NCI-H226 (cell line): ENCODE measurements around the gene CDAN1.
A peak's percentile ranks its signal among the peaks of the same experiment; 100 is the strongest.
"Not testable (repeated sequence)": the region's sequence is repeated elsewhere in the genome, so short reads cannot be mapped to it uniquely, and the experiment has no call there.

ENCODE experiments used
- DNase-seq: peaks from one replicate; pipeline ENCODE4 v3.0.0-alpha.2; 2015

Gene CDAN1, protein sequence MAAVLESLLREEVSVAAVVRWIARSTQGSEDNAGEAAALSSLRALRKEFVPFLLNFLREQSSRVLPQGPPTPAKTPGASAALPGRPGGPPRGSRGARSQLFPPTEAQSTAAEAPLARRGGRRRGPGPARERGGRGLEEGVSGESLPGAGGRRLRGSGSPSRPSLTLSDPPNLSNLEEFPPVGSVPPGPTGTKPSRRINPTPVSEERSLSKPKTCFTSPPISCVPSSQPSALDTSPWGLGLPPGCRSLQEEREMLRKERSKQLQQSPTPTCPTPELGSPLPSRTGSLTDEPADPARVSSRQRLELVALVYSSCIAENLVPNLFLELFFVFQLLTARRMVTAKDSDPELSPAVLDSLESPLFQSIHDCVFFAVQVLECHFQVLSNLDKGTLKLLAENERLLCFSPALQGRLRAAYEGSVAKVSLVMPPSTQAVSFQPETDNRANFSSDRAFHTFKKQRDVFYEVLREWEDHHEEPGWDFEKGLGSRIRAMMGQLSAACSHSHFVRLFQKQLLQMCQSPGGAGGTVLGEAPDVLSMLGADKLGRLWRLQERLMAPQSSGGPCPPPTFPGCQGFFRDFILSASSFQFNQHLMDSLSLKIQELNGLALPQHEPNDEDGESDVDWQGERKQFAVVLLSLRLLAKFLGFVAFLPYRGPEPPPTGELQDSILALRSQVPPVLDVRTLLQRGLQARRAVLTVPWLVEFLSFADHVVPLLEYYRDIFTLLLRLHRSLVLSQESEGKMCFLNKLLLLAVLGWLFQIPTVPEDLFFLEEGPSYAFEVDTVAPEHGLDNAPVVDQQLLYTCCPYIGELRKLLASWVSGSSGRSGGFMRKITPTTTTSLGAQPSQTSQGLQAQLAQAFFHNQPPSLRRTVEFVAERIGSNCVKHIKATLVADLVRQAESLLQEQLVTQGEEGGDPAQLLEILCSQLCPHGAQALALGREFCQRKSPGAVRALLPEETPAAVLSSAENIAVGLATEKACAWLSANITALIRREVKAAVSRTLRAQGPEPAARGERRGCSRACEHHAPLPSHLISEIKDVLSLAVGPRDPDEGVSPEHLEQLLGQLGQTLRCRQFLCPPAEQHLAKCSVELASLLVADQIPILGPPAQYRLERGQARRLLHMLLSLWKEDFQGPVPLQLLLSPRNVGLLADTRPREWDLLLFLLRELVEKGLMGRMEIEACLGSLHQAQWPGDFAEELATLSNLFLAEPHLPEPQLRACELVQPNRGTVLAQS

DNA sequence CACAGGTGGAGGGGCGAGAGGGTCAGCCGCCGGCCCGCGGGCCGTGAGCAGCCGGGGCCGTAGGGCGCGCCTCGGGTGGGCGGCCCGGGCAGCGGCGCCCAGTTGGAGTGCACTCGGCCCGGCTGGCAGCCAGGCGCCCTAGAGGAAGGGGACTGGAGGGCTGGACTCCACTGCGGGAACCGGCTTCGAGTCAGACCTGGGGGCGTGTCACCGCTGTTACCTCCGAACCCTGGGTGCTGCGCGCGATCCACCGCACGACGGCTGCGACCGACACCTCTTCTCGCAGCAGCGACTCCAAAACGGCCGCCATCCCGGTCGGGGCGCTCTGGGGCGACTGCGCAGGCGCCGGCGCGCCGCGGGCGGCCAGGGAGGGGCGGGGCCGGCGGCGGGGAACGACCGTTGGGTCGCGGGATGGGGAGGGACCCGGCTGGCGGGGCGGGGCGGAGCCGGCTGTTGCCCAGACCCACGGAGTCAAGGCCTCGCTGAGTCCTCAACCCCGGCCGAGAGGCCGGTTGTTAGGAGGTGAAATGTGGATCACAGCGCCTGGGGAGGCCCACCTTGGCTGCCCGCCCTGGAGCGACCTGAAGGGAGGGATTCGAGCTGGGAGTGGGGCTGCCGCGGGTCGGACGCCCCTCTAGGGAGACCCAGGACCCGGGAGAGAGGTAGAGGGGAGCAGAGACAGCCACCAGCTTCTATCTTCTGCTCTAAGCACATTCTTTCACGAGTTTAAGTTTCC is at the start of gene CDAN1:
Gene CDAN1, minus strand, starts transcription at position 336 of the 736 bp plus-strand sequence. Its CDS starts 26 bp downstream, at position 310.
- peak; percentile 39 for DNase-seq

DNA sequence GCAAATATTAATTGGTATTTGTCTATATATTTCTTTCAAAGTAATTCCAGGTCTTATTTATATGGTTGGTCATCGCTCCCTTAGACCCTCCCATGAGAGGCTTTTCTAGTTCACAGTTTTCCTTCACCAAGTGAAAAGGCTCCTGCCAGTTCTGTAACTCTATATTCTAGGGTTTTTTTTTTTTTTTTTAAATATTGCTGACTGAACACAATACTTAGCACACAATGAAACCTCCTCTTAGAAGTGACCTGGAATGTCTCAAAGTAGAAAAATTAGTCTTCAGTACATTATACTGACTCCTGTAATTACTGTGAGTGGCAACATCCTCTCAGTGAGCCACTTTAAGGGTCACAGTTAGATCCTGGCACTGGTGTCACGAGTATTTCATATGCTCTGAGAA is 48.6 kb upstream of the CDAN1 start:
- no peak for DNase-seq

DNA sequence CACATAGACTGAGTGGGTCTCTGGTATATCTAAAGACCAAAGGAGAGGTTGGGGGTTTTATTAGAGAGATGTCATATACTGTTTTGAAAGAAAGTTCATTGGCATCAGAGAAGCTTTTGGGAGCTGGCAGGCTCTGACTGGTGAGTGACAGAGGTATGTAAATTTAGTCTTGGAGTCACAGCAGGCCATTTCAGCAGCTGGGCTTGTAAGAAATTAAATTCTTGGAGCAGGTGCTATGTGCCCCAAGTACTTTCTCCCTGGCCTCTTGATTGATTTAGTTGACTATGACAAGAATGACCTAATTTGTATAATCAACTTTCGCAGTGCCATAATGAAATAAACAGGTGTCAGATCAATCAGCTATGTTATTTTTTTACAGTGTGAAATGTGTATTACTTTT is 47.8 kb upstream of the CDAN1 start:
- DNase-seq = no peak

DNA sequence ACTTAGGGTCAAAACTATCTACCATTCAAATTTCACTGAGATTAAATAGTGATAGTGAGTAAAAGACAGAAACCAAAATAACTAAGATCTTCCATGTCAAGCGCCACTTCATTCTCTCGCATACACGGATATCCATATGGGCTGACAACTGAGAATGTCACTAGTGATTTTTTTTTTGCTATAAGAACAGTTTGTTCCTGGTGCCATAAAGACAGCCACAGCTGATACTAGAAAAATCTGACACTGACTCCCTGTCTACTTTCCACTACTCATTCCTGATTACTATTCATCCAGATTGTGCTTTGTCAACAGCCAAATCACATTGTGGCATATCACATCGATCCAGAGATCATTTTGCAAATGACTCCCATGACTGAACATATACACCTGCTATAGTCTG is 45.8 kb upstream of the CDAN1 start:
- no peak for DNase-seq

DNA sequence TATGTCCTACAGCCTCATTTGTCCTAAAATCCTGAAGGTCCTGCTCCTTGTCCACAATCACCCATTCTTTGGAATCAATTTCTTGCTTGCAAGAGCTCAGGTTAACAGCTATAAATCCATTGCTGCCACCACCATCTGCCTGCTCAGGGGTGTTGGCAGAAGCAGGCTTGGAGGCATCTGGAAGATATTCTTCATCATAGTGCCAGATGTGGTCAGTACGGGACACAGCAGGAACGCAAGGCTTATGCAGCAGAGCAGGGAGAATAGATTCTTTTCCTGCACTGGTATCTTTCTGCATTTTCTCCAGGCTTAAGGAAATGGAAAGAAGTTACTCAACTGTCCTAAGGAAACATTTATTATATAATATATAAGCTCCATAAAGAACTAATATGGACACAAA is 38.5 kb upstream of the CDAN1 start:
- DNase-seq = no peak

DNA sequence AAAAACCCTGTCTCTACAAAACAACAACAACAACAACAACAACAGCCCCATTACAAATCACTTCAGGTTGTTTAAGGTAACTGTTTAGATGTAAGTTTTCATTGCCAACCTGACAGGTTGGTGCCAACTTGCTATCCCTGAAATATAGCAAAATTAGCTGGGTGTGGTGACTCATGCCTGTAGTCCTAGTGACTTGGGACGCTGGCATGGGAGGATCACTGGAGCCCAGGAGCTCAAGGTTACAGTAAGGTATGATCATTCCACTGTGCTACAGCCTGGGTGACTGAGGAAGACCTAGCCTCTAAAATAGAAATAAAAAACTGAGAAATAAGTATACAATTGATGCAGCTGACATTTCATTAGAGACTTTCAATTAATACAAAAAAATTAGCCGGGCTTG is 36.0 kb upstream of the CDAN1 start:
- no peak for DNase-seq

DNA sequence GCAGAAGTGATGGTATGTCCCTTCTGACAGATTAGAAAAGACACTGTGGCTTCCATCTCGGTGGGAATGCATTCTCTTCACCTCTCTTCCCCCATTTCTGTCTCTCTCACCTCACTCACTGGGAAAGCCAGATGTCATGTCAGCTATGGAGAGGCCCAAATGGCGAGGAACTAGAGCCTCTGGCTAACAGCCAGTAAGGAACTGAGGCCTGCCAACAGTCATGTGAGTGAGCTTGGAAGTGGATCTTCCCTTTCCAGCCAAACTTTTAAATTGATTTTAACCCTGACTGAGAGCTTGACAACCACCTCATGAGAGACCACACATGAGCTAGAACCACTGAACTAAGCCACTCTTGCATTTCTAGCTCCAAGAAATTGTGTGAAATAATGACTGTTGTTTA is 35.2 kb upstream of the CDAN1 start:
- no peak for DNase-seq

DNA sequence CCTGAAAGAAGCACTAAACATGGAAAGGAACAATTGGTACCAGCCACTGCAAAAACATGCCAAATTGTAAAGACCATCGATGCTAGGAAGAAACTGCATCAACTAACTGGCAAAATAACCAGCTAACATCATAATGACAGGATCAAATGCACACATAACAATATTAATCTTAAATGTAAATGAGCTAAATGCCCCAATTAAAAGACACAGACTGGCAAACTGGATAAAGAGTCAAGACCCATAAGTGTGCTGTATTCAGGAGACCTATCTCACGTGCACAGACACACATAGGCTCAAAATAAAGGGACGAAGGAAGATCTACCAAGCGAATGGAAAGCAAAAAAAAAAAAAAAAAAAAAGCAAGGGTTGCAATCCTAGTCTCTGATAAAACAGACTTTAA is 29.2 kb upstream of the CDAN1 start:
- not testable (repeated sequence) for DNase-seq

DNA sequence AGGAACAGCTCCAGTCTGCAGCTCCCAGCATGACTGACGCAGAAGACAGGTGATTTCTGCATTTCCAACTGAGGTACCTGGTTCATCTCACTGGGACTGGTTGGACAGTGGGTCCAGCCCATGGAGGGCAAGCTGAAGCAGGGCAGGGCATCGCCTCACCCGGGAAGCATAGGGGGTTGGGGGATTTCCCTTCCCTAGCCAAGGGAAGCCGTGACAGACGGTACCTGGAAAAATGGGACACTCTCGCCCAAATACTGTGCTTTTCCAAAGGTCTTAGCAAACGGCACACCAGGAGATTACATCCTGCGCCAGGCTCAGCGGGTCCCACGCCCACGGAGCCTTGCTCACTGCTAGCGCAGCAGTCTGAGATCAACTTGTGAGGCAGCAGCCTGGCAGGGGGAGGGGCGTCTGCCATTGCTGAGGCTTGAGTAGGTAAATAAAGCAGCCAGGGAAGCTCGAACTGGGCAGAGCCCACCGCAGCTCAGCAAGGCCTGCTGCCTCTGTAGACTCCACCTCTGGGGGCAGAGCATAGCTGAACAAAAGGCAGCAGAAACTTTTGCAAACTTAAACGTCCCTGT is 27.3 kb upstream of the CDAN1 start:
- DNase-seq = not testable (repeated sequence)

DNA sequence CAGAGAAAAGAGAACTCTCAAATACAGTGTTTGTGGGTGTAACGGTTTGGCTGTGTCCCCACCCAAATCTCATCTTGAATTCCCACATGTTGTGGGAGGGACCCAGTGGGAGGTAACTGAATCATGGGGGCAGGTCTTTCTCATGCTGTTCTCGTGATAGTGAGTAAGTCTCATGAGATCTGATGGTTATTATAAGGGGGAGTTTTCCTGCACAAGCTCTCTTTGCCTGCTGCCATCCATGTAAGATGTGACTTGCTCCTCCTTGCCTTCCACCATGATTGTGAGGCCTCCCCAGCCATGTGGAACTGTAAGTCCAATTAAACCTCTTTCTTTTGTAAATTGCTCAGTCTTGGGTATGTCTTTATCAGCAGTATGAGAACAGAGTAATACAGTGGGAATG is 24.9 kb upstream of the CDAN1 start:
- DNase-seq = not testable (repeated sequence)

DNA sequence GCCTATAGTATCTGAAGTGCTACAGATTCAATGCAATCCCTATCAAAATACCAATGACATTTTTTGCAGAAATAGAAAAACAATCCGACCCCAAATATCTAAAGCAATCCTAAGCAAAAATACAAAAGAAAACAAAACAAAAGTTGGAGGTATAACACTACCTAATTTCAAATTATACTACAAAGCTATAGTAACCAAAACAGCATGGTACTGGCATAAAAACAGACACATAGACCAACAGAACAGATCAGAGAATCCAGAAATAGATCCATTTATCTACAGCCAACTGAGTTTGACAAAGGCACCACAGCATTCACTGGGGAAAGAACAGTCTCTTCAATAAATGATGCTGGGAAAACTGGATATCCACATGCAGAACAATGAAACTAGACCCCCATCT is 23.8 kb upstream of the CDAN1 start:
- DNase-seq = no peak

DNA sequence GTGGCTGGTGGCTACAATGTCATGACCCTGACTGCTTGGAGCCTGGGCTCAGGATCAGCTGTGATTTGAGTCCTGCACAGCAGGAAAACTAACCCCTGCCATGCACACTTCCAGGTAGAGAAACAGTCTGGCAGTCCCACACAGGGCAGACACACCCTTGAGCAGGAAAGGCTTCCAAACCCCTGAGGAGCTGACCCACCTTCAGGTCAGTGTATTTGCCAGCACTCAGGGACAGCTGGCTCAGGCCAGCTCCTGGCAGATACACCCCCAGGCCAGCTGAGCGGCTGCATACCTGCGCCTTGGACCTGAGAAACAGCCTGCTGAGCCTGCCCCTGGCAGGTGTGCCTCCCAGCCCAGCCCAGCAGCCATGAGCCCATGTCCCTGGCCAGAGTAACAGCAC is 22.2 kb upstream of the CDAN1 start:
- no peak for DNase-seq

DNA sequence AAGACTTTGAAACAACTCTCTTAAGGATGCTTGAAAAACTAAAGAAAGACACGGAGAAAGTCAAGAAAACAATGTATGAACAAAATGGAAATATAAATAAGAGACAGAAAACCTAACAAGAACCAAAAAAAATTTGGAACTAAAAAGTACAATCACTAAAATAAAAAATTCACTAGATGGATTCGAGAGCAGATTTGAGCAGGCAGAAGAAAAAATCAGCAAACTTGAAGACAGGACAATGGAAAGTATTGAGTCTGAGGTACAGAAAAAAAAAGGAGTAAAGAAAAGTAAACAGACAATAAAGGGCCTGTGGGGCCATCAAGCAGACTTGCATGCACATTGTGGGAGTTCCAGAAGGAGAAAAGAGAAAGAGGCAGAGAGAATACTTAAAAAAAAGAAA is 13.4 kb upstream of the CDAN1 start:
- DNase-seq = no peak

DNA sequence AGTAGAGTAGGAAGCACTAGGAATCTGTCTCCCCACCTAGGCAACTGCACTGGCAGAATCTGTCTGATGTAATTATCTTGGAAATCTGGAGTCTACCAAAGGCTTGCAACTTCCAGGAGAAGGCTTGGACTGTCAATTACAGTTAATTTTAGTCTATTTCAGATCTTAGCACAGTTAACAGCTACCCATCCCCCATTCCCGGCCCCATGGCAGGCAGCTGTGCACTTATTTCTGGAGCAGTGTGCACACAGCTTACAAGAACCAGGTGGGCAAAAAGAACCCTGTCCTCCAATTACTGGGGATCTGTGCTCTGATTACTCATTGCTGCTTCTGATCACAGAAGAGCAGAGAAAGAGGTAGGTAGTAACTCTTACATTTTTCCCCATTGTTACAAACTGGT is 12.3 kb upstream of the CDAN1 start:
- DNase-seq = no peak

DNA sequence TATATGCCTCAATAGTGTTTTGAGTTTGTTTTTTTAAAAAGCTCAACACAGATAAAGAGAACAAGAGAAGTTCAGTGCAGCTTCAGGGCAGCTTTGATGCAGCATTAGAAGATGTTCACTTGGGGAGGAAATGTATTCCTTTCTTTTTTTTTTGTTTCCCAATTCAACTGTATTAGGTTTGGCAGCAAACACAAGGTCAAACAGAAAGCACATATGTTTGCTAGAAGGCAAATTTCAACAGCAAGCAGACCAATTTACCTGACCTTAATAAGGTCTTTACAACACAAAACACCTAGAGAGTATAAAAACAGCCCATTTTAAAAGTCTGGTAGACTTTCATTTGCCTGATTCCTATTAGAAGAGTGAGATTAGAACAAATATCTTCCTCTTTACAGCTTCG is 7.3 kb upstream of the CDAN1 start:
- no peak for DNase-seq

DNA sequence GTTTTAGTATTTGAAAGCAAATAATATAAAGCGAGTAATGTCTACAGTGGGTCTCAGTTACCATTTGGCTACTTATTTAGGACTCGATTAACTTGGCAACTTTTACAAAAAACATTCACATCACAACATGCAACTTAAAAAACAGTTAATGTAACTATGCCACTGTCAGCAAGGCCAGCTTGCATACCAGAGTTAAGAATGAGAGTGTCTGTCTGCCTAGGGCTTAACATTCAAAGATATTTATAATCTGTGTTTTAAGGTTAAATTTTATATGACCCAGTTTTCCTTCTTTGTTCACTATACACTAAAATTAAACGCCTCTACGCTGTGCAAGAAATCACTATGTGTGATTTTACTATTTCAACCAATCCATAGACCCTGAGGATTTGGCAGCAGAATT is 5.2 kb upstream of the CDAN1 start:
- no peak for DNase-seq

DNA sequence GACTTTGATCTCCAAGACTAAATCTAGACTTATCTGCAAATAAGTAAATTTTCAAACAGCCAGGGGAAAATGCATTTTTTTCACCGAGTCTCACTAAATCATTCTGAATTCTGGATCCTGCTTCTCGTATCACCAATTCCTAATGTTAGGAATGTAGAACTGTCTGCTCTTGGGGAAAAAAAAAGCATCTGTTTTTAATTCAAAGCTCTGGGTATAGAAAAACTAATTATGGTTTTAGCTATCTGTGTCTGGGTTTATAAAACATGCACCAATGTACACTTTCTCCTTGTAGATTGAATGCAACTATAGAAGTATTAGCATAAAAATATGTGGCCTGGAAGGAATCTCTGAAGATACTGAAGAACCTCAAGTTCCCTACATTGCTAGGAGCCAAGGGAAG is 4.8 kb upstream of the CDAN1 start:
- DNase-seq = no peak

DNA sequence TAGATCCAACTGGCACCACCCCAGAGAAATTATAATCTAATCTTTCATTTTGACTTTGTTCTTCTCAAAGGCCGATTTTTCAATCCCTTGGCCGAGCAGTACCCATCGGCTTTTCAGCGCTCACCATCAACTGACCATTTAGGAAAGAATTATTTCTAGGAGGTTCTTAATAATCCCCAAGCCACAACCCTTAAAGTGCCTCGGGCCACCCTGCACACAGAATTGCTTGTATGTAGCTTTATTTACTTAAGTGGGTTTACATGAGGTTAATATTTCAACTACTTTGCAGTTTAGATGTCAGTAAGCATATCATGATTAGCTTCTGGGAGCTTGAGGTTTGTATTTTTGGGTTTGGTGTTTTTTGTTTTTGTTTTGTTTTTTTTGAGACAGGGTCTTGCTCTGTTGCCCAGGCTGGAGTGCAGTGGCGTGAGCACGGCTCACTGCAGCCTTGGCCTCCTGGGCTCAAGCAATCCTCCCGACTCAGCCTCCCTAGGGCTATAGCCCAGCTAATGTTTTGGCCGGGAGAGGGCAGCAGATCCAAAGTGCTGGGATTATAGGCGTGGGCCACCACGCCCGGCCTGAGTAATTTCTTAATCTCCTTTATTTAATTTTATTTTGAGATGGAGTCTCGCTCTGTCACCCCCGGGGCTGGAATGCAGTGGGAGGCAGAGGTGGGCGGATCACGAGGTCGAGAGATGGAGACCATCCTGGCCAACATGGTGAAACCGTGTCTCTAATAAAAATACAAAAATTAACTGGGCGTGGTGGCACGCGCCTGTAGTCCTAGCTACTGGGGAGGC is 801 bp upstream of the CDAN1 start:
- DNase-seq = peak; percentile 4

DNA sequence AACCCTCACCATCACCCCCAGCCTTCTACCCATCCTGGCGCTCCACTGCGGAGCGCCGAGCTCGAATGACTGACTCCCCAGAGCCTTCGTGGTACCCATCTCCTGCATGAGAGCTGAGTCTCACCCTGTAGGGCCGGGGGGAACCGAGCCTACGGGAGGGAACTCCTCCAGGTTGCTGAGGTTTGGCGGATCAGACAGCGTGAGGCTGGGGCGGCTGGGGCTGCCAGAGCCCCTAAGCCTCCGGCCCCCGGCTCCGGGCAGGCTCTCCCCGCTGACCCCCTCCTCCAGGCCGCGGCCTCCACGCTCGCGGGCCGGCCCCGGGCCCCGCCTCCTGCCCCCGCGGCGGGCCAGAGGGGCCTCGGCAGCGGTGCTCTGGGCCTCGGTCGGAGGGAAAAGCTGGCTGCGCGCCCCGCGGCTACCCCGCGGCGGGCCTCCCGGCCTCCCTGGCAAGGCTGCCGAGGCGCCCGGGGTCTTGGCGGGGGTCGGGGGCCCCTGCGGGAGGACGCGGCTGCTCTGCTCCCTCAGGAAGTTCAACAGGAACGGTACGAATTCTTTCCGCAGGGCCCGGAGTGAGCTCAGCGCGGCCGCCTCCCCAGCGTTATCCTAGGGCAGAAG is 643 bp downstream of the CDAN1 start:
- no peak for DNase-seq

DNA sequence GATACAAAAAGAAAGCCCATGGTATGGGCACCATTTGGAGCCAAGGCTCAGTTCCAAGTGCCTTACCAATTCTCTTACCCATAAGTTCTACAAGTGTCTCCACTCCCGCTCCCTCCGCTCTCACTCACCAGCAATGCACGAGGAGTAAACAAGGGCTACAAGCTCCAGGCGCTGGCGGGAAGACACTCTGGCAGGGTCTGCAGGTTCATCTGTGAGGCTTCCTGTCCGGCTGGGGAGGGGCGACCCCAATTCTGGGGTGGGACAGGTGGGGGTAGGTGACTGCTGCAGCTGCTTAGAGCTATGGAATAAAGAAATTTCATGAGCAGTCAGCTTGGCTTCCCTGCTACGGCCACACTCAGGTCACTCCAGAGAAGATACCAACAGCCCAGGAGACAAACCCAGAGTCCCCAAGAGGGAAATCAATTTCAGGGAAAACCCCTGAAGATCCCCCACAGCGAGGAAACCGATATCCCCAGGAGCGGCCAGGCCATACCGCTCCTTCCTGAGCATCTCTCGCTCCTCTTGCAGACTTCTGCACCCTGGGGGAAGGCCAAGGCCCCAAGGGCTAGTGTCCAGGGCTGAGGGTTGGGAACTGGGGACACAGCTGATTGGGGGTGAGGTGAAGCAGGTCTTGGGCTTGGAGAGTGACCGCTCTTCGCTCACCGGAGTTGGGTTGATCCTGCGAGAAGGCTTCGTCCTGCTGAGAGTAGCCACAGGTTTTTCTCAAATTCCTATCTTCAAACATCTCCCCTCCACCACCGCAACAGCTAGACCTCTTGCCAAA is 1.4 kb downstream of the CDAN1 start:
- no peak for DNase-seq
